Right lobe of liver (tissue), 6 donors: ENCODE data around the gene ARL6IP5. TPM values are rescaled to one million over a fixed set of nuclear protein-coding genes. Genes with fewer than 3 reads are reported as not detected.

Experiments used
- ATAC-seq, 4 donors: fragments of 200-7000 bp; cut with Tn5 transposase; one replicate each; pipeline ENCODE4 v1.9.1; 2020; ENCODE audit warnings: mild to moderate bottlenecking in 4 of 4, moderate library complexity in 4 of 4
- DNase-seq, 3 donors: peaks; one replicate each; pipeline ENCODE4 v3.0.0-alpha.2; 2020
- H3K27ac ChIP-seq, 3 donors: fragments of 200-600 bp; one replicate each; pipeline ENCODE4 v1.8.0; 2022
- H3K27me3 ChIP-seq, 2 donors: fragments of 200-600 bp; one replicate each; pipeline ENCODE4 v1.8.0; 2022
- H3K36me3 ChIP-seq, 4 donors: fragments of 200-600 bp; sonication (generic) in 1 of 4; one replicate each; pipeline versions ENCODE4 v1.5.1 to v1.8.0; 2017 to 2022; ENCODE audit warnings: control low read depth in 1 of 4
- H3K4me1 ChIP-seq, 4 donors: fragments of 200-600 bp; sonication (generic) in 1 of 4; one replicate each; pipeline versions ENCODE4 v1.5.1 to v1.8.0; 2017 to 2022; ENCODE audit warnings: control low read depth in 1 of 4
- H3K4me3 ChIP-seq, 3 donors: fragments of 200-600 bp; one replicate each; pipeline ENCODE4 v1.8.0; 2022
- H3K9me3 ChIP-seq, 4 donors: fragments of 200-600 bp; sonication (generic) in 1 of 4; one replicate each; pipeline versions ENCODE4 v1.5.1 to v1.8.0; 2017 to 2022; ENCODE audit warnings: control low read depth in 1 of 4
- CTCF ChIP-seq, 4 donors: fragments of 200-600 bp in 3 of 4; fragments of 450-650 bp in 1 of 4; IDR thresholded peaks; one replicate each; pipeline versions ENCODE4 v1.5.1 to v1.8.0; 2016 to 2022; ENCODE audit warnings: antibody characterized with exemption in 4 of 4, mild to moderate bottlenecking in 2 of 4
- POLR2A ChIP-seq: fragments of 450-650 bp; IDR thresholded peaks from one replicate; pipeline ENCODE4 v1.6.1; 2017; ENCODE audit warnings: antibody characterized with exemption, mild to moderate bottlenecking
- WGBS: methylation state at CpG from one replicate; pipeline ENCODE4 v1.1.6; 2018; ENCODE audit warnings: low coverage, low lambda C conversion rate; ENCODE audit not compliant: insufficient coverage; ENCODE audit errors: missing lambda C conversion rate; 5-methylcytosine and 5-hydroxymethylcytosine counted together
- intact Hi-C, 2 donors: fragments of 100-400 bp; cut with DNase I; formaldehyde crosslinking; loops; one replicate each; pipeline versions ENCODE4 v1.11.2 to v1.14.1; 2022
- total RNA-seq, 6 experiments: library from RNA; depleted of rRNA in 2 of 6; stranded (reverse); fragments of >200 nt in 2 of 6; fragmentation: NEBNext Ultra II Directional in 3 of 6; extraction: Animal tissue kit (Norgen Biotek cat#: 25700) in 3 of 6; gene quantifications; one replicate each; pipeline versions ENCODE4 v1.1.0 to v1.2.4, GENCODE V29; 2016 to 2023
- donor health status: DM: no; HTN: yes; CAD: no.
- donor health status: DM: no; HTN: no; CAD: no.
- donor health status: DM: no; HTN: no; CAD: no.
- donor health status: DM: no; HTN: yes; CAD: no.
- donor health status: DM: no; HTN: yes; CAD: no.

The ARL6IP5 gene
- total RNA-seq, 6 experiments from 2014 or later: 25.6 to 48.8 (median 36.3) TPM

GRCh38 chr3:69052472-69052898 lies 32.3 kb upstream of the ARL6IP5 start:
- Histone ChIP-seq H3K27ac (peak overlapping the region; percentile 88 to 95 (median 90)), H3K9me3 (no peaks in the 10 kb centered on the region), H3K36me3 (peaks cover 0 to 35% (median 11%) of the 10 kb centered on the region in 4 donors), H3K4me1 (peaks cover 0 to 19% (median 7%) of the 10 kb centered on the region in 4 donors), H3K27me3 (no peaks in the 10 kb centered on the region), H3K4me3 (peak overlapping the region; percentile 54 to 86 (median 76))
- intact Hi-C loops: no loop called here
- no peak for DNase-seq
- TF ChIP-seq CTCF (IDR thresholded peaks at IDR 0.05) (no peak), POLR2A (no peak)
- 10% methylated on average over 9 of the region's 9 CpGs for WGBS
- ATAC-seq: no peak

GRCh38 chr3:69058180-69058946 lies 26.4 kb upstream of the ARL6IP5 start:
- intact Hi-C loops: no loop called here
- no peaks in the 10 kb centered on the region for H3K4me1 ChIP-seq
- WGBS: 46% methylated on average over 3 of the region's 3 CpGs
- H3K27ac ChIP-seq: no peak overlapping the region
- H3K9me3 ChIP-seq: no peaks in the 10 kb centered on the region
- no peak for DNase-seq
- peak; percentile 23 to 46 (median 43) for ATAC-seq
- no peak overlapping the region for H3K4me3 ChIP-seq
- TF ChIP-seq POLR2A (no peak), CTCF (IDR thresholded peaks at IDR 0.05) (no peak)
- peaks cover 0 to 60% (median 29%) of the 10 kb centered on the region in 4 donors for H3K36me3 ChIP-seq
- H3K27me3 ChIP-seq: no peaks in the 10 kb centered on the region

GRCh38 chr3:69058947-69059224 lies 25.9 kb upstream of the ARL6IP5 start:
- Histone ChIP-seq H3K4me3 (no peak overlapping the region), H3K27ac (no peak overlapping the region), H3K9me3 (no peaks in the 10 kb centered on the region), H3K36me3 (peaks cover 0 to 60% (median 30%) of the 10 kb centered on the region in 4 donors), H3K4me1 (no peaks in the 10 kb centered on the region), H3K27me3 (no peaks in the 10 kb centered on the region)
- intact Hi-C loops: no loop called here
- TF ChIP-seq POLR2A (no peak), CTCF (IDR thresholded peaks at IDR 0.05) (no peak)
- DNase-seq (no peak), ATAC-seq (no peak)
- WGBS: 91% methylated on average over 2 of the region's 2 CpGs

- H3K27me3 ChIP-seq: no peaks in the 10 kb centered on the region
- DNase-seq: no peak
- no peaks in the 10 kb centered on the region for H3K9me3 ChIP-seq
- no peak overlapping the region for H3K27ac ChIP-seq
- peaks cover 0 to 60% (median 30%) of the 10 kb centered on the region in 4 donors for H3K36me3 ChIP-seq
- no peak for ATAC-seq
- intact Hi-C loops: no loop called here
- H3K4me1 ChIP-seq: no peaks in the 10 kb centered on the region
- TF ChIP-seq CTCF (IDR thresholded peaks at IDR 0.05) (no peak), POLR2A (no peak)
- H3K4me3 ChIP-seq: no peak overlapping the region
These were observed 25.0 kb upstream of the ARL6IP5 start for GRCh38 chr3:69059688-69060087.
